GM19397 (cell line): ENCODE data around the gene ATP1A4.

Source experiments
- ATAC-seq: cut with Tn5 transposase; IDR thresholded peaks from one replicate; pipeline ENCODE4 v1.9.1; 2021; ENCODE audit warnings: mild to moderate bottlenecking, moderate library complexity; ENCODE audit not compliant: unreplicated experiment

Gene ATP1A4

GRCh38 chr1:160139840-160140239, 11.6 kb upstream of the ATP1A4 start:
- ATAC-seq, result no peak

DNA sequence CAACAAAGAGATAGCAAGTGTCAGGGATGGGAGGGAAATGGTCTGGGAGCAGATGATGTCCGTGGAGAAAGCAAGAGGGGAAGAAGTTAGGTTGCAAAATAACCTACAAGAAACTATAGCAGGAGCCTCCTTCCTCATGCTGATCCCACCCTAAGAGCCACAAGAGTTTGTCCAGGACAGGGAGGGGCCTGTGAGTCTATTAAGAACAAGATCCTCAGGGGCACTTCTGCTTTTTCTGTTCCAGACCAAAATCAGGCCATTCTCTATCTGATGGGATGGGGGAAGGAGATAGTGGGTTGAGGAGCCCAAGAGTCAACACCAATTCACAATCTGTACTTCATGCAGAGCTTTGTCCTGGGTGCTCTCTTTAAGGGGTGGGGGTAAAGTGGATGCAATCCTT, 7.7 kb upstream of the ATP1A4 start:
- no peak for ATAC-seq

GRCh38 chr1:160144921-160145320, 6.5 kb upstream of the ATP1A4 start:
- ATAC-seq, result no peak

- ATAC-seq, result no peak
Observed at GRCh38 chr1:160146107-160146506, 5.3 kb upstream of the ATP1A4 start.

DNA sequence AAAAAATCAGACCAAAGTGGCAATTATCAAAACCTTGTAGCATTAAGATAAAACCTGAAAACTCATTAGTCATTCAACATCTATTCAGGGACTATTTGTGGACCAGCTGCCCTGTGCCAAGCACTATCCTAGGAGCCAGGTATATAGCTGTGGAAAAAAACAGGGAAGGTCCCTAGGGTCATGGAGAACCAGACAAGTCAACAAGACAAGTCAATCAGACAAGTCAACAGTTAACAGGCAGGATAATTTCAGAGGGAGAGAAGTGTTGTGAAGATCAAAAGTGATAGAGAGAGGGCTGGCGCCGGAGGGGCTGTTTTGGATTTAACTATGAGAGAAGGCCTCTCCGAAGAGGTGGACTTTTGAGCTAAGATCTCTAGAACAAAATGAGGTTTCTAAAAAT, 3.3 kb upstream of the ATP1A4 start:
- ATAC-seq, result no peak

- no peak for ATAC-seq
Observed at GRCh38 chr1:160149233-160149632, 2.2 kb upstream of the ATP1A4 start.

DNA sequence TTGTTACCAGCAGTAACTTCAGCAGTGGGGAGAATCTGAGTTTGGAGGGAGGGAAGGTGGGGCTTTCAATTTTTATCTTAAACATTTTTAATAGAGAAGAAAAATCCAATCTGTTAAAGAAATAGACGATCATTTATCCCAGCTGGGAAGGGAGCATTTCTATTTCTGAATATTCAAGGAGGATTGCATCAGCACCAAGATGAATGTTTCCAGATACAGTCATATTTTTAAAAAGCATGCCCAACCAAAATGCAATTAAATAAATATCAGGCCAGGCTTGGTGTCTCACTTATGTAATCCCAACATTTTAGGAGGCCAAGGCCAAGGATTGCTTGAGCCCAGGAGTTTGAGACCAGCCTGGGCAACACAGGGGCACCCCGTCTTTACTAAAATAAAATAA, 1.7 kb upstream of the ATP1A4 start:
- no peak for ATAC-seq

- ATAC-seq, result no peak
Observed at GRCh38 chr1:160154790-160155189, 3.4 kb downstream of the ATP1A4 start.

DNA sequence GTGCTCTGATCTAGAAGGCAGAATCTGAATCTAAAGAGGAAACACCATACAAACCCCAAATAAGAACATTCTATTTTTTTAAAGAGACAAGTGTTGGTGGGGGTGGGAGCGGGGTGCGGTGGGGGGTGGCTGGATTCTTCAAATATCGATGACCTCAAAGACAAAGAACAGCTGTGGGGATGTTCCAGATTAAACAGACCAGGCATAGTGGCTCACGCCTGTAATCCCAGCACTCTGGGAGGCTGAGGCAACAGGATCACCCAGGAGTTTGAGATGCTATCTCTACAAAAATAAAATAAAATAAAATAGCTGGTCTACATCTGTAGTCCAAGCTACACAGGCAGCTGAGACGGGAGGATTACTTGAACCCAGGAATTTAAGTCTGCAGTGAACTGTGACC, 5.0 kb downstream of the ATP1A4 start:
- no peak for ATAC-seq

- ATAC-seq, result no peak
Observed at GRCh38 chr1:160157174-160157573, 5.8 kb downstream of the ATP1A4 start.

DNA sequence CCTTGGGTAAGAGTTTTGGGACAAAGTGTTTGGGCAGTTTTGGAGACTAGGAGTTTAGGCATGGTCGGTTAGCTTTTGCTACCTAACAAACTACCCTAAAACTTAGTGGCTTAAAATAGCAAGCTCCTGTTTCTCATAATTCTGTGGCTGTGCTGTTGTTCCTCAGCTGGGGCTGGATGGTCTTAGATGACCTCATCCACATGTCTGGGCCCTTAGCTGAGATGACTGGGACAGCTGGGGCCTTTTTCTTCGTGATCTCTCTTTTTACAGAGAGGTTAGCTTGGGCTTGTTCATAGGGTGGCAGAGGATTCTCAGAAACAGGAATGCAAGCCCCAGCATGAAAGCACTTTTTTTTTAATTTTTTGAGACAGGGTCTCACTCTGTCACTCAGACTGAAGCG, 6.6 kb downstream of the ATP1A4 start:
- no peak for ATAC-seq

- no peak for ATAC-seq
Observed at GRCh38 chr1:160158534-160158933, 7.1 kb downstream of the ATP1A4 start.

DNA sequence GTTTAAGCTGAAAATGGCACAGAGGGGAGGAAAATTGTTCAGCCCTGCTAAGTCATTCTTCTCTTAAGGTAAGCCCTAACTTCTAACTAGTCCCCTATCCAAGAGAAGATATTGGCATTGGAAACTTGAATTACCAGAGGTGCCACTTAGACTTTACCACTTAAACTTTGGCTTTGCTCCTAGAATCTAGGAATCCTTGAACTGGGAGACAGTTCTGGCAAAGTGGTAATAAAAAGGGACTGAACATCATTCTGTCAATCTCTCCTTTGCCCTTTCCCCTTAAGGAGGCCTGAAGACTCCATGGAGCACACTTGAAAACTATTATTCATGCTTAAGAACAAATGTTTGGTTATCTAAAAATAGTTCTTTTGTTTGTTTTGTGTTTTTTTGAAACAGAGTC, 8.4 kb downstream of the ATP1A4 start:
- ATAC-seq, result no peak

- no peak for ATAC-seq
Observed at GRCh38 chr1:160161965-160162705, 10.7 kb downstream of the ATP1A4 start.

DNA sequence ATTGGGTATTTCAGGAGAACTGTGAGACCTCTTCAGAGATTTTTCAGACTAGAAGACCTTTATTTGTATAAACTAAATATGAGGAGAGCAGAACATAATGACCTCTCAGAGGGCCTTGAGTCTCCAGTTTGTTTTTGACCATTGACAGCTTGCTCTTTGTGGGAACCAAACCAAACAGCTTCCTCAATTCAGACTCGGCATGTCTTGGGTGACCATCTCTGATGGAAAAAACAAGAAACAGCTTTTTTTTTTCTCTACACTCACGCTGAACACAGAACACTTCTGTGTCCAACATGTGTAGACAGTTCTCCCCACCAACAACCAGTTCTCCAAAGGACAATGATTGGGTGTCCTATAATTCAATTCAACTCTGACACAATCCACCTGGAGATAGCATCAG, 11.5 kb downstream of the ATP1A4 start:
- ATAC-seq, result no peak

DNA sequence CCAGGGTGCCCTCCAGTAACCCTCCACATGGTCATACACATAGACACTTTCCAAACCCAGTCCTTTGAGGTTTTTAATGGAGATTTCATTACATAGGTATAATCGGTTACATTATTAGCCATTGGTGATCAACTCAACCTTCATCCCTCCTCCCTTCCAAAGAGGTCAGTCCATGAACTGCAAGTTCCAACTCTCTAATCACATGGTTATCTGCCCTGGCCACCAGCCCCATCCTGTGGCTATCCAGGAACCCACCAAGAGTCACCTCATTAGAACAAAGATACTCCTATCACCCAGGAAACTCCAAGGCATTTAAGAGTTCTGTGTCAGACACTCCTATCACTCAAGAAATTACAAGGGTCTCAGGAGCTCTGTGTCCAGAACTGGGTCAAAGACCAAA, 12.2 kb downstream of the ATP1A4 start:
- no peak for ATAC-seq

DNA sequence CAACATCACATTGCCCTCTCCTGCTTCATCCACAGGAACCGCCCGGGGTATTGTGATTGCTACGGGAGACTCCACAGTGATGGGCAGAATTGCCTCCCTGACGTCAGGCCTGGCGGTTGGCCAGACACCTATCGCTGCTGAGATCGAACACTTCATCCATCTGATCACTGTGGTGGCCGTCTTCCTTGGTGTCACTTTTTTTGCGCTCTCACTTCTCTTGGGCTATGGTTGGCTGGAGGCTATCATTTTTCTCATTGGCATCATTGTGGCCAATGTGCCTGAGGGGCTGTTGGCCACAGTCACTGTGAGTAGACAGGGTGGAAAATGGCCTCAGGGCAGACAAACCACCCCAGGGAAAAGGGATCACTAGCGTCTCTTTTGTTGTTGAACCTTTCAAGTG, 12.7 kb downstream of the ATP1A4 start:
- no peak for ATAC-seq

DNA sequence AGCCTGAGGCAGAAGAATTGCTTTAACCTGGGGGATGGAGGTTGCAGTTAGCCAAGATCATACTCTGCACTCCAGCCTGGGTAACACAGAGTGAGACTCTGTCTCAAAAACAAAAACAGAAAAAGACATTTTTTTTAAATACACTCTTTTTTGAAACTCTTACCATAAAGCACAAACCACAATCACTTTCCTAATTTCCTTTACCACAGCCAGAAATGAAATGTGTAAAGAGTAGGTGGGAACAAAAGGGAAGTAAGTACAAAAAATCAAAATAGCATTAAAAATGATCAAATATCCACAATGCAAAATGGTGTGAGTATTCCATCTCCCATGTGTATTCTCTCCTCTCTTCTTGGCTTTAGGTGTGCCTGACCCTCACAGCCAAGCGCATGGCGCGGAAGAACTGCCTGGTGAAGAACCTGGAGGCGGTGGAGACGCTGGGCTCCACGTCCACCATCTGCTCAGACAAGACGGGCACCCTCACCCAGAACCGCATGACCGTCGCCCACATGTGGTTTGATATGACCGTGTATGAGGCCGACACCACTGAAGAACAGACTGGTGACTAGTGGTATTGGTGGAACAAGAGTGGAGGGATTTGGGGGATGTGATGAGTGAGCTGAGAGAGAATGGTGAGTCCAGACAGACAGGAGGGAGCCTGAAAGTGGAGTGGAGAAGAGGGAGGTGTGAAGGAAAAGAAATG, 14.9 kb downstream of the ATP1A4 start:
- ATAC-seq, result no peak

DNA sequence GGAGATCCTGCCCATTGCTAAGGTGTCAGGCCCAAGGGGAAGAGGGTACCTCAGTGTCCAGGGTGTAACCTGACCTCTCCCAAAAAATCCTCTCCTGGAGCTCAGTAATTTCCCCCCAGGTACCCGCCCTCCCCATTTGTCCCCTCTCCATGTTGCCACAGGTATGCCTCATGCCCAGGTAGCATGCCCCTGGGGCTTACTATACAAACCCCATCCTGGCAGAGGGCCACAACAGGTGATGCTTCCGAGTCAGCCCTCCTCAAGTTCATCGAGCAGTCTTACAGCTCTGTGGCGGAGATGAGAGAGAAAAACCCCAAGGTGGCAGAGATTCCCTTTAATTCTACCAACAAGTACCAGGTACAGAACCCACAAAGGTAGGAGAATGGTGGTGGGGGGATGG, 15.7 kb downstream of the ATP1A4 start:
- no peak for ATAC-seq

GRCh38 chr1:160167580-160167979, 16.2 kb downstream of the ATP1A4 start:
- ATAC-seq, result no peak

- no peak for ATAC-seq
Observed at GRCh38 chr1:160168016-160168415, 16.6 kb downstream of the ATP1A4 start.

GRCh38 chr1:160168609-160169369, 17.4 kb downstream of the ATP1A4 start:
- ATAC-seq, result no peak
